ENCODE data around the gene SARS2.

DNA sequence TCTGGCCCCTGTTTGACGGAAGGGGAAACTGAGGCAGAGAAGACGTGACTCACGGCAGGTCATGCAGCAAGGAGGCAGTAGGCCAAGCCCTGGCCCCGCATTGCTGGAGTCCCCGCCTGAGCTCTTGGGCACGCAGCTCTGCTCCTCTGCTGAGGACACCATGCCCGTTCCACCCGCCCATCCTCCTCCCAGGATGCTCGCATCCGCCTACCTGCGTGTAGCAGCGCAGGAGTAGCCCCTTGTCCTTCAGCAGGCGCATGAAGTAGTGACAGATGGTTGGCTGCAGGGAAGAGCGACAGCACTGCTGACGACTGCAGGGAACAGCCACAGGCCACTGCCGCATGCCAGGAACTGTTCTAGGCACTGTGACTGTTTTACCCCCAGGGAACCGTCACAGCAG is 41.7 kb downstream of the SARS2 start:
- TF ChIP-seq YY1 (IDR thresholded peaks at IDR 0.05; ENCODE audit: insufficient read depth, insufficient read length) (no peak), SUZ12 (IDR thresholded peaks at IDR 0.05; ENCODE audit: extremely low read depth, insufficient read depth, insufficient read length) (no peak), ZNF274 (IDR thresholded peaks at IDR 0.05; ENCODE audit: low read depth, low read length) (no peak)
